H1 (cell line): ENCODE data around the gene RAB3IL1. TPM values are rescaled to one million over a fixed set of nuclear protein-coding genes. Genes with fewer than 3 reads are reported as not detected.

ENCODE experiments used
- CHD2 ChIP-seq: IDR thresholded peaks from 2 replicates; pipeline ENCODE4 v1.6.1; 2012; ENCODE audit warnings: low read length, improper control_type of control experiment
- RFX5 ChIP-seq: IDR thresholded peaks from 2 replicates; pipeline ENCODE4 v1.6.1; 2011; ENCODE audit warnings: low read depth, low read length, improper control_type of control experiment, borderline replicate concordance
- polyA plus RNA-seq, 7 experiments: library from polyadenylated mRNA; depleted of rRNA in 3 of 7; stranded (reverse) in 5 of 7; unstranded in 2 of 7; fragments of >200 nt in 5 of 7; fragments of 200-250 nt in 2 of 7; gene quantifications; 1 replicate in 5 of 7; 2 replicates in 1 of 7; 4 replicates in 1 of 7; pipeline versions ENCODE4 v1.2.1 to v1.2.3, GENCODE V29; 2011 to 2013; ENCODE audit warnings: missing spikeins in 2 of 7, mixed read lengths in 2 of 7
- total RNA-seq: library from RNA; stranded (reverse); fragmentation: NEBNext Ultra II Directional; extraction: Animal tissue kit (Norgen Biotek cat#: 25700); gene quantifications from 2 replicates; pipeline ENCODE4 v1.2.1, GENCODE V29; 2021

The RAB3IL1 gene
- total and polyA plus RNA-seq, 2 of the 8 experiments (the other 6 are each of a cell fraction or from before 2014, with no cell fraction given) = 6.8 to 7.9 TPM

DNA sequence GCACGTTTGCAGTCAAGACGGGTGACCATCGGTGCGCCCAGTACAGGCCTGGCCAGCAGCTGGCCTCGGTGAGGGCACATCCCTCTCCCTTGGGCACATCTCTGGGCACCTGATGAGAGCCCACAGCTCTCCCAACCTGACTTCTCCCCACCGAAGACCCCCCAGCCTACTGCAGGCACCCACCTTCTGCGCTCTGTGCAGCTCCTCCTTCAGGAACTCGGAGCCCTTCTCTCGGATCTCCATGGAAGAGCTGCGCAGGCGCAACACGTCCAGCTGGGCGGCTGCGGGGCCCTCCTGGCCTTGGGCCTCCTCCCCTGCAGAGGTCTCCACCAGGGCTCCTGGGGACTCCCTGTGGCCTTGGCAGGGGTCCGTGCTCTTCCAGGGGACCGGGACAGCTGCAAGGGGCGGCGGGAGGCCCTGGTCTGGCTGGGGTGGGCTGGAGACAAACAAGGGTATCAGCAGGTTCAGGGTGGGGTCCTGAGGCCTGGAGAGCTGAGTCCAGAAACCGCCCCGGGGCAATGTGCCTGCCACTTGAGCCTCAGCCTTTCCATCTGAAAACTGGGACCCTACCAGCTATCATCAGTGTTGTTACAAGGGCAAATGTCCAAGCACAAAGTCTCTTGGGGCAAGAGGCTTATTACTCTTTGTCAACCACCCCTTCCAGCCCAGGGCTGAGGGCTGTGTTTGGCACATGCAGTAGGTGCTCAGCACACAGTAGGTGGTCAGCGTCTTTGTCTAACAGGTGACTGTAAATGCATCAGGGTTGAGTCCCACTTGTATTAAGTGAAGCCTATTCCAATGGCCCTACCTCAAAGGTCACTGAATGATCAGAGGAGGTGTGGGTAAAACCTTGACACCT lies 9.3 kb downstream of the RAB3IL1 start (continued):
- TF ChIP-seq RFX5 (no peak), CHD2 (no peak)
